Stimulated activated CD8-positive, alpha-beta memory T cell treated with anti-CD3 and anti-CD28 coated beads, Interleukin-2, amount 100 ng/mL, for 1 hour (primary cell): Measurements from ENCODE around the gene OSBPL6.
"Not testable (repeated sequence)": the region's sequence is repeated elsewhere in the genome, so short reads cannot be mapped to it uniquely, and the experiment has no call there.

ENCODE experiments used
- DNase-seq, 2 donors: peaks; one replicate each; pipeline ENCODE4 v3.0.0-alpha.2; 2020; ENCODE audit warnings: low read depth in 2 of 2

Gene OSBPL6

DNA sequence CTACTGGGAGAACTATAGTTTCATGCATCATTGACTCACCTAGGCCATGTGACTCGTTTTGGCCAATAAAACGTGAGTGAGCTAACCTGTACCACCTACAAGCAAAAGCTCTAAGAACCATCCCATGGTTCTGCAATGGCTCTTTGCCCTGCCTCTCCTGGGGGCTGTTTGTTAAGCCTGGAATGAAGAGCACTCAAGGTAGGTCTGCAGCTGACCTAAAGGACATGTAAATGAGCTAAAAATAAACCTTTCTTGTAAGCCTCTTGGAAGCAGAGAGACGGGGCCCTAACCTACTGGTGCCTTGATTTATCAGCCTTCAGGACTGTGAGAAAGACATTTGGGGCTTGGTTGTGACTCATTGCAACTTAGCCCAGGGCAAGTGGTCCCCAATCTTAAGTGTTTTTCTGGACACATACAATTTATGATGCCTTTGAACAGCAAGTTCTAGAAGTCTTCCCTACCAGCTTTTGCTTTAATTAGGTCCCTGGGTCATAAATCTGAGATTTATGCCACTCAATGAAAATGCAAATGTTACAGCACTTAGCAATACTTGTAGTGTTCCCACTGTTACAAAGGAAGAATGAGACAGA lies 107.4 kb downstream of the OSBPL6 start:
- DNase-seq: no peak

DNA sequence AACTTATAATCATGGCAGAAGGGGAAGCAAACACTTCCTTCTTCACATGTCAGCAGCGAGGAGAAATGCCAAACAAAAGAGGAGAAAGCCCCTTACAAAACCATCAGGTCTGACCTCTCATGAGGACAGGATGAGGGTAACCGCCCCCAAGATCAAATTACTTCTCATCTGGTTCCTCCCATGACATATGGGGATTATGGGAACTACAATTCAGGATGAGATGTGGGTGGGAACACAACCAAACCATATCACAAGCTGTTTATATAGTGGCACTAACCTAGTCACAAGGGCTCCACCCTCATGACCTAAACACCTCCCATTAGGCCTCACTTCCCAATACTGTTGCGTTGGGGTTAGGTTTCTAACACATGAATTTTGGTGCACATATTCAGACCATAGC lies 110.0 kb downstream of the OSBPL6 start:
- DNase-seq: no peak

- DNase-seq: no peak
These were observed 112.2 kb downstream of the OSBPL6 start for GRCh38 chr2:178306352-178307073.

DNA sequence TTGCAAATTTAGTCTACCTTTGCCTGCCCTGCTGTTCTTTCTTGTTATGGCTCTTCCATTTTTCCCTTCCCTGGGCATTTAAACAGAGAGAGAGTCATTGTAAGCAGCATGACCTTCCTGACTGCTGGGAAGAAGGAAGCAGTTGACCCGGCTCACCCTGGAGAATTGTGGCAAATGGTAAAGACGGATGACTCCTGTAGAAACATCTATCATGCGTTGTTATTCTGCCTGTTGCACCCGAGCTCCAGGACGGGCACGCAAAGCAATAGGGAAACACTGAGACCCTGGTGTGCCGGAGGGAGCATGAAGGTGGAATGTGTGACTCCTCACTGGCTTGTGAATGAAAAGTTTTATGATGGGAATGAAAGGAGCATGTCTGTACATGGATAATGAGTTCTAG lies 113.3 kb downstream of the OSBPL6 start:
- no peak for DNase-seq

DNA sequence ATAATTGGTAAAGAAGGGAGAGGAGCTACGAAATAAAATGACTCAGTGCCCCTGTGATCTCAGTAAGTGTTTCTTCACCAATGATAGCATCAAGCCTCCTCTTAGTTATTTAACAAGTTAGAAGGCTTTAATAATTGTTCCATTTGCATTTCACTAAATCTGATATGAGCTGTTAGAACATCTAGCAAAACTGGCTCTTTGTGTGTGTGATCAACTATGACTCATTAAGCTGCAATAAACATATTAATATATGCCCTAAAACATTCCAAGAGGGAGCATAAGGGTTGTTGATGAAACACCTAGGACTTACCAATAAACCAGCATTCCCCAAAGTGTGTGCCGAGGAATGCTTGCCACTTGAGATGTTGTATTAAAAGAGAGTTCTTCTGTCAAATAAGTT lies 115.2 kb downstream of the OSBPL6 start:
- DNase-seq: no peak

DNA sequence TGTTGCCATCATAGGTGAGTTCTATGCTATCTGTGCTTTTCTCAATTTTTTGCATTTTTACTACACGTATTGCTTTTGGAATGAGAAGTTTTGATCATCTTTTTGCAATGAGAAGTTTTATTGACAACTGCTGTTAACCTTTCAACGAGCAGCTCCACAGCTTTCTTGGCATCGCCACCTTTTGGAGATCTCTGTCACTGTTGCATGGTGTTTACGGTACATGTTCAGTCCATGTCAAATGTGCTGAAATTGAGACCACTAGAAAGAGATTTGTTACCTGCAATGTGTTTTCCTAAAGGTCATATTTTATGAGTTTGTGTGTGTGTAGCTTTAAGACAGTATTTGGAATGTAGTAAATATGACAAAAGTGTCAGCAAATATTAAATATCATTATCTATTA lies 120.8 kb downstream of the OSBPL6 start:
- no peak for DNase-seq

DNA sequence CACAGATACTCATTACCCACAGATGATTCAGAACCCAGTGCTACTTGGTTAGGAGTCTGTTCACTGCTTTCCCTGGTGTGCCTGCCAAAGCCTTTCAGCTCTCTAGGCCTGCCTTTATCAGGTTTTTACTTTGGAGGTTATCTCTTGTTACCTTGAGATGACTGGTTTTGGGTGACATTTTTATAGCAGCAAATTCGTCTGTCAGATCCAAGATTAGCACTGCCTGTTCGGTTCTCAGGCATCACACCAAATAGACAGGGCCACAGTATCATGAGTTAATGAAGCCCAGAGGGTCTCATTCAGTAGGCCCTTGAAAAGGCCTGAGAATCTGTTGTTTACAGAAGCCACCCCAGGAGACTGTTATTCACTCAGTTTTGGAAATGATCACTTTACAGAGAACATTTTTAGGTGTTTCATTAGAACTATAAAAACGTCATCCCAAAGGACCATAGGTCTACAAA lies 121.2 kb downstream of the OSBPL6 start:
- DNase-seq: no peak

GRCh38 chr2:178317811-178318210 lies 123.5 kb downstream of the OSBPL6 start:
- no peak for DNase-seq

- DNase-seq: no peak
These were observed 125.8 kb downstream of the OSBPL6 start for GRCh38 chr2:178320011-178320585.

DNA sequence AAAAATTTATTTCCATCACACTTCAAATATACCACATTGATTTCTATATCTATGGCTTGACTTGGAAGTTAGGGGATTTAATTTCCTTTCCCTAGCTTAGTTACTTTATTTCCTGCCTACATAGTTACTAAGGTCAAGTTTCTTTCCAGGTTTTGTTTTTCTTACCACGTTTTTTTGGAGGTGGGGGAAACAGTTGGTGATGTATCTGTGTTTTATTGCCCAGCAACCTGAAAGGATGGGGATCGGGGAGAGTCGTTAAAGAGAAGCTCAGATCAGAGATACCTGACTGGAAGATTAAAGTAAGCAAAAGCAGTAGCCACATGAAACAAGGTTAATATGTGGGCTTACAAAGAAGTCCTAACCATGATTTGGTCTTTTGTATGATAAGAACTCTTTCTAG lies 127.8 kb downstream of the OSBPL6 start:
- DNase-seq: no peak

GRCh38 chr2:178323331-178323730 lies 129.0 kb downstream of the OSBPL6 start:
- not testable (repeated sequence) for DNase-seq

GRCh38 chr2:178324077-178324476 lies 129.8 kb downstream of the OSBPL6 start:
- DNase-seq: no peak

DNA sequence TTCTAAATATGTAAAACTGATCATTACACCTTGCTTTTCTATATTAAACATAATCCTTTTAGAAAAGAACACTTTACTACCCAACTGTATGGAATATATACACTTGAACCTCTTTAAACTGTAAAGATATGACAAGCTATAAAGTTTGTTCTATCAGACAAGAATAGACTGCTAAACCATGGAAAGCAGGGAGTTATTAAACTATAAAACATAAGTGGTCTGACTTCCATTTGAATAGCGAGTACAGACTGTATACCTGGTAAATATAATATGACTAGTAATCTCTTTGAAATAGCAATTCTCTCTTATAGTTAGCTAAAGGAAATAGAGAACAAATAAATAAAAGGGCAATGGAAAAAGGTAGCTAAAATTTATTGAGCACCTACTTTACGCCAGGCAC lies 131.0 kb downstream of the OSBPL6 start:
- no peak for DNase-seq

DNA sequence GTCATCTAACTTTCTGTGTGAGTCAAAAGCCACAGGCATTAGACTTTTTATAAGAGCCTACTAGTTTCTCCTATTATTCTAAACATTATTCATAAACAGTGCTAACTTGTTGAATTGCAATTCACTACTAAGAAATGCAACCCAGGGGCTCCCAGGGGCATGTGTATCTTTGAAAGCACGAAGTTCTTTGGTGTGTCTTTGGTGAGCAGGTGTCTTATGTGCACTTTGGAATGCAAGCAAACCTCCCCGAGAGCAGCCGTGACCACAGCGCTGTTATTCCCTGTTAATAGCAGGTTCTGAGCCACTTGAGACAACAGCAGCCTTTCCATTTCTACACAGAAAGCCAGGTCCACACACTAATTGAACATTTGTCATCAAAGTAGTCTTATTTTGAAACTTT lies 133.2 kb downstream of the OSBPL6 start:
- DNase-seq: no peak

DNA sequence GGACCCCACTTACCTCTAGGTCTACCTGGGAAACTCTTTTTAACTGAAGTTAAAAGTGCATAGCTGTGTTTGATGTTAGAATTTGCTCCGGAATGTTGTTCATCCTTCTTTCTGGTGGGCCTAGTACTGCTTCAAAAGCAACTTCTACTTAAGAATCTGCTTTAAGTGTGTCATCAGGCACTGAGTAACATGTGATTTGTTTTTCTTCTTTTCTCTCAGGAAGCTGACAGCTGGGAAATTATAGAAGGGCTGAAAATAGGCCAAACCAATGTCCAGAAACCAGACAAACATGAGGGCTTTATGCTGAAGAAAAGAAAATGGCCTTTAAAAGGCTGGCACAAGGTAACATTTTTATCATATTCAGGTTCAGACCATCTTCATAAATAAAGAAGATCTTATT lies 133.7 kb downstream of the OSBPL6 start:
- no peak for DNase-seq

- DNase-seq: no peak
These were observed 136.1 kb downstream of the OSBPL6 start for GRCh38 chr2:178330175-178331017.

GRCh38 chr2:178331474-178332432 lies 137.4 kb downstream of the OSBPL6 start:
- DNase-seq: no peak

GRCh38 chr2:178333851-178334250 lies 139.5 kb downstream of the OSBPL6 start:
- no peak for DNase-seq

GRCh38 chr2:178335230-178335629 lies 140.9 kb downstream of the OSBPL6 start:
- no peak for DNase-seq

DNA sequence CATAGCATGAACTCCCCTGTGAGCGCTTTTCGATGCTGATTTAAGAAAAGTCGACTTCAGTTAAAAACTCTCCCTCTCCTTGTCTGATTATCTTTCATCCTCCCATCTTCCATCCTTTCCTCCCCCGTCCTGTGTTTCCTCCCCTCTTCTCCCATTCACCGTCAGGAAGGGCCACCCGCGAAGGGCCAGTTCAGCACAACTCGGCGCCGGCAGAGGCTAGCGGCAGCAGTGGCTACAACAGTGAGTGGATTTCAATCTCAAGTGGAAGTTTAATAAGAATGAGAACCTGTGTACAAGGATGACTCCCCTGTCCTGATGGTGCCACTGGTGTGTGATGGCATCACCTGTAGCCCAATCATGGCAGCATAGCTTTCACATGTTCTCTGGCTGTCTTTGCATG lies 149.8 kb downstream of the OSBPL6 start:
- no peak for DNase-seq

DNA sequence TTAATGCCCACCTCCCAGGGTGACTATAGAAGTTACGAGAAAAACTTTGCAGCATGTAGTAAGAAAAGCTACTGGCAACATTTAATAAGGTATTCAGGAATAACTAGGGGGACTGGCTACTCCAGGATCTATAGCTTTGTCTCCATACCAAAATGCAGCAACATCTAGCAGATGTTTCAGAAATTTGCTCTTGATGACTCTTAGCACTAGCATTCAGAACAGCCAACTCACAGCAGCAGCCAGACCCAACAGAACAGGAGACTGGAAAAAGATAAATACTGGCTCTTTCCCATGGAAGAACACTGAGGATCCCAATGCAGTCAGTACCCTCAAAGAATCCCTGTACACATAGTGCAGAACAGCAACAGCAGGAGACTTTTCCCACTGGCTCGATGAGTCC lies 151.6 kb downstream of the OSBPL6 start:
- no peak for DNase-seq
